ENCODE data around the gene NKAP.

- TF ChIP-seq, protein P1, sequence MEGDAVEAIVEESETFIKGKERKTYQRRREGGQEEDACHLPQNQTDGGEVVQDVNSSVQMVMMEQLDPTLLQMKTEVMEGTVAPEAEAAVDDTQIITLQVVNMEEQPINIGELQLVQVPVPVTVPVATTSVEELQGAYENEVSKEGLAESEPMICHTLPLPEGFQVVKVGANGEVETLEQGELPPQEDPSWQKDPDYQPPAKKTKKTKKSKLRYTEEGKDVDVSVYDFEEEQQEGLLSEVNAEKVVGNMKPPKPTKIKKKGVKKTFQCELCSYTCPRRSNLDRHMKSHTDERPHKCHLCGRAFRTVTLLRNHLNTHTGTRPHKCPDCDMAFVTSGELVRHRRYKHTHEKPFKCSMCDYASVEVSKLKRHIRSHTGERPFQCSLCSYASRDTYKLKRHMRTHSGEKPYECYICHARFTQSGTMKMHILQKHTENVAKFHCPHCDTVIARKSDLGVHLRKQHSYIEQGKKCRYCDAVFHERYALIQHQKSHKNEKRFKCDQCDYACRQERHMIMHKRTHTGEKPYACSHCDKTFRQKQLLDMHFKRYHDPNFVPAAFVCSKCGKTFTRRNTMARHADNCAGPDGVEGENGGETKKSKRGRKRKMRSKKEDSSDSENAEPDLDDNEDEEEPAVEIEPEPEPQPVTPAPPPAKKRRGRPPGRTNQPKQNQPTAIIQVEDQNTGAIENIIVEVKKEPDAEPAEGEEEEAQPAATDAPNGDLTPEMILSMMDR (IDR thresholded peaks at IDR 0.05; ENCODE audit: insufficient read depth, low read length): no peak
- 0 out of 2 replicates have a peak, but pooled peaks have one; percentile 18 for TF ChIP-seq GABPA (IDR thresholded peaks at IDR 0.05; ENCODE audit: low read depth)
These were observed 47.6 kb upstream of the NKAP start for GRCh38 chrX:119991005-119991787.
